Measurements from ENCODE around the gene ZNF30.
"Not testable (repeated sequence)": the region's sequence is repeated elsewhere in the genome, so short reads cannot be mapped to it uniquely, and the experiment has no call there.

Gene ZNF30

DNA sequence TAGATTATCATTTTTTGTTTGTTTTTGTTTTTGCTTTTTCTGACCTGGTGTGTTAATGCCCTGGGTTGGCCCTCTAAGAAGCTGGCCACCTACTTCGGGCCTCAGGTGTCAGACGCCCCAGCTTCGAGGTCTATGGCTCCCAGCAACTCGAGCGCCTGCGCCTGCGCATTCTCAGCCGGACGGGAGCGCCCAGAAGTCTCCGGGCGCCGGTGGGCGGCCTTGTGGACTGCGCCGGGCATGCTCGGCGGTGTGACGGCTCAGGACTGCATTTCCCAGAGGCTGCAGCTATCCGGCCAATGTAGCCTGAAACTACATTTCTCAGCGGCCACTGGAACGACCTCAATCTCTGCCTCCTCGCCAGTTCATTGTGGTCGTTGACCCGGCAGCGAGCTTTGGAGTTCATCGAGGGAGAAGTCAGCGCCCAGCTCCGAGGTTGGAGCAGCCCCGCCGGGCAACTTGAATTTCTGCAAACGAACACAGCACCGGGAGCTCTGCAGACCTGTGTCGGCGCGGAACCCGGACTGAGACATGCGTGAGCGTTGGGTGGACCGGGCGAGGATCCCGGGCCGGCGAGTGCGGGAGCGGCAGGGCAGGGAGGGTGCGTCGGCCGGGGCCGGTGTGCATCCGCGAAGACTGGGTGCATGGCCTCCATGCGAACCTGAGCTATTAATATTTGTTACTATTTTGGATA lies at the start of gene ZNF30:
TSS of gene ZNF30 (plus strand) at position 219 of the 691 bp plus-strand sequence. CDS start 3,045 bp downstream, outside the sequence.
- peak; percentile 81 for DNase-seq

DNA sequence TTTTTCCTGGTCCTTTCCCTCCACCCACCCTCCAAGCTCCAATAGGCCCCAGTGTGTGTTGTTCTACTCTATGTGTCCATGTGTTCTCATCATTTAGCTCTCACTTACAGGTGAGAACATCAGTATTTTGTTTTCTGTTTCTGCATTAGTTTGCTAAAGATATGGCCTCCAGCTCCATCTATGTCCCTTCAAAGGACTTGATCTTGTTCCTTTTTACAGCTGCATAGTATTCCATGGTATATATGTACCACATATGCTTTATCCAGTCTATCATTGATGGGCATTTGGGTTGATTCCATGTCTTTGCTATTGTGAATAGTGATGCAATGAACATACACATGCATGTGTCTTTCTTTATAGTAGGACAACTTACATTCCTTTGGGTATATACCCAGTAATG lies 47.1 kb upstream of the ZNF30 start:
- DNase-seq, result no peak

- DNase-seq, result no peak
These were observed 46.7 kb upstream of the ZNF30 start for GRCh38 chr19:34880034-34880433.

DNA sequence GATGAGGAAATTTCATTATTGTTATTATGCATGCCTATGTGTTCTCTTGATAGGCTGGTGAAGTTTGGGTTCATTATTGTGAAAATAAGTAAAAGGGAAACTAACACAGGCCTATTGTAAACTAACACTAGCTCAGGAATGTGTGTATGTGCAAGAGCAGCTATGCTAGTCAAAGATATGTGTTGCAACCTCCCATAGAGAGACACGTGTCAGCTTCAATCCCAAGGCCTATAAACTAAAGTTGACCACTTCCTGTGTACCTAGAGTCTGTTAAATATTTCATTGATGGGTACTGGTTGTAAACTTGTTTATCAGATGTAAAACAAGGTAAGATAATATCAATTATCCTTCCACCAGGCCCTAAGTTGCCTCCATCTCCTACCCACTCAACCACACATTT lies 44.7 kb upstream of the ZNF30 start:
- no peak for DNase-seq

DNA sequence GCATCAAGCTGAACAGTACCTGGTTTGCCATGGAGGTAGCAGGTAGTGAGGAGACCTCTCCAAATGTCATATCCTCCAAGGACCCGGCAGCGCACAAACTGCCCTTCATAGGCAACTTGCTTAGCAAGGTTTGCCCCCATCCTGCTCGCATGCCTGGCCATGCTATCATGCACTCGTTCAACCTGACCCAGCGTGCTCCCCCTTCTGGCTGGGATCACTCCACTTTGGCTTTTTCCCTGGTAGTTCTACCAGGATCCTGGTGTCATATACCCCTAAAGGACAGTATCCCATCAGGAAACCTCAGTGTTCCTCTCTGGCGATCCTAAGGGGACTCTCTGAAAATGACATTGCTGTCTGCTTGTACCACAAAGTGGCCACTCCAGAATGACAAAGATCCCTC lies 38.6 kb upstream of the ZNF30 start:
- no peak for DNase-seq

DNA sequence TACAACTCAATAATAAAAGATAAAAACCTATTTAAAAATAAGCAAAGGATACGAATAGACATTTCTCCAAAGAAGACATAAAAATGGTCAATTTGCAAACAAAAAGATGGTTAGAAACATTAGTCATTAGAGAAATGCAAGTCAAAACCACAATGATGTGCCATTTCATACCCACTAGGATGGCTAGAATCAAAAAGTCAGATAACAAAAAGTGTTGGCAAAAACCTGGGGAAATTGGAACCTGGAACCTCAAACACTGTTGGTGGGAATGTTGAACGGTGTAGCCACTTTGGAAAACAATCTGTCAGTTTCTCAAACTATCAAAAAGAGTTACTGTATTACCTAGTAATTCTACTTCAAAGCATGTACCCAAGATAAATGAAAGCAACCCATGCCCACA lies 26.5 kb upstream of the ZNF30 start:
- no peak for DNase-seq

DNA sequence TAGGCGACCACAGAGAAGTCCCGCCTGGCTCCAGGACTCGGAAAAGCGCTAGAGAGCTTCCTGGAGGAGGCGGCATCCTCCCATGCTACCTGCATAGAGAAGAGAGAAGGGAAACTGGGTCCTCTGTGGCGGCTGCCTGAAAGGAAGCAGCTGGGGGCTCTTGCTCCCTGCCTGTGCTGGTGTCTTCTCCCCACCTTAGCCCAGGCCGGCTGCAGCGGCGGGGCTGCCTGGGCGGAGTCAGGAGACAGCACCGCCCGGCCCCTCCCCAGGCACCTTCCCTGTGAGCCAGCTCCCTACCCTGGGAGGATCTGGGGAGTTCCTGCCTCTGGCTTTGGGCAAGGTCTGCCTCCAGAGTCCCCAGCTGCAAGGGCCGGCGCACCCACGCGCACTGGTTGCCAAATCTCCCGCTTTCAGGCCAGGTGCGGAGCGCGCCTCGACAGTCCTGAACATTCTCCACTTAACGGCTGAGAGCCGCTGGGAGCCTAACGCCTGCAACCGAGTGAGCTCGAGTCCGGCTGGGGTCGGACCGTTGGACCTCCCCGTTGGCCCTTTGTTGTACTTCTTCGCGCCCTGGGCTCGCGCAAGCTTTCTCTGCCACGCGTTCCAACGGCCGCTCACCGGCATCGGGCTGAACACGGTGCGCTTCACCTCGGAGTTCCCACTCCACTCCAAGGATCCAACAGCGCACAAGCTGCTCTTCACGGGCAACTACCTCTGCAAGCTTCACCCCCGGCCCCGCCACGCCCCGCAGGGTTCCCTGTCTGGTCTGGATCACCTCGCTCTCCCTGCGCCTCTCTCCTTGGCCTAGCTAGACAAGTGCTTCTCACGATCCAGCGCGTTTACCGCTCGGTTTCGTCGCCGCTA lies 21.8 kb upstream of the ZNF30 start:
- no peak for DNase-seq

GRCh38 chr19:34910770-34911169 lies 15.9 kb upstream of the ZNF30 start:
- DNase-seq, result no peak

DNA sequence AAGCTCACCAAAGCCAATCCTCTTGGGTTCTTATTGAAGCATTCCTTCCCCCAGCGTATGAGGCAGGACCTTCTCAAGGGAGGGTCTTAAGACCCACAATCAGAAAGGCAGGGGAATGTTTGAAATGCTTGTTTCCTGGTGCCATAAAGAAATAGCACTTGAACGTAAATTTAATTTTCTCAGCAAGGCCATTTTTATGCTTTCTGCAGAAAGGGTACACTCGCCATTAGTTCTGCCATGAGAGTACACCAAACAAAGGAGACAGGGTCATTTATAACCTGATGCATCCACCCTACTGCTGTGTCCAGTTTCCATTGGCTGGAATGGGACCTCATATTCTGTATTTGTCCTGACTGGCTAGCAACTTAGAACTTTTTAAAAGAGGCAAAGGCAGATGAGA lies 9.6 kb upstream of the ZNF30 start:
- DNase-seq, result not testable (repeated sequence)

DNA sequence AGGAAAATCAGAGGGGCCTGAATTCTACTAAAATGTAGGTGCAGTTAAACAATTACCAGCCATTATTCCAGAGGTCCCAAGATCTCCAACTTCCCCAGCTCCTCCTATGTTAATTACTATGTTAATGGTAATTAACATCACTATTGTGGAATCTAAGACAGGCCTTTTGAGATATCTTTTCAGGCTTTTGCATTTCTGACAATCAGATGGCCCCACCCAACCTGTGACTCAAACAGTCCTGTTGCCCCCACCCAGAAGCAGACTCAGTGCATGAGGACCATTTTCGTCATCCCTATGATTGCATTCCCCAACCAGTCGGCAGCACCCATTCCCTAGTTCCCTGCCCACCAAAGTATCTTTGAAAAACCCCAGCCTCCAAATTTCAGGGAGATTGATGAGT lies 8.5 kb upstream of the ZNF30 start:
- no peak for DNase-seq

- DNase-seq, result not testable (repeated sequence)
These were observed 6.5 kb upstream of the ZNF30 start for GRCh38 chr19:34920090-34920786.

- no peak for DNase-seq
These were observed 1.3 kb upstream of the ZNF30 start for GRCh38 chr19:34925278-34925855.

- DNase-seq, result no peak
These were observed 380 bp upstream of the ZNF30 start for GRCh38 chr19:34926361-34926684.

DNA sequence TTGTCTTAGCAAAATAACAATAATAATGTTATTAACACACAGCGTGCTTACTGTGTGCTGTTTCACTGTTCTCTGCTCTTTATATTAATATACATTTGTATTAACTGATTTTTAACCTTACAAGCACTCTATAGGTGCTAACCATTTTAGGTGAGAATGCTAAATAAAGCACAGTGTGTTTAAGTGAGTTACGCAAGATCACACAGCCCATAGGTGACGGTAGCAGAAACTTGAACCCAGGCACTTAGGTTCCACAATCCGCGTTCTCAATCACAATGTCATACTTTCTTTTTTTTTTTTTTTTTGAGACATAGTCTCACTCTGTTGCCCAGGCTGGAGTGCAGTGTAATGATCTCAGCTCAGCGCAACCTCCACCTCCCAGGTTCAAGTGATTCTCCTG lies 5.8 kb downstream of the ZNF30 start:
- DNase-seq, result no peak

DNA sequence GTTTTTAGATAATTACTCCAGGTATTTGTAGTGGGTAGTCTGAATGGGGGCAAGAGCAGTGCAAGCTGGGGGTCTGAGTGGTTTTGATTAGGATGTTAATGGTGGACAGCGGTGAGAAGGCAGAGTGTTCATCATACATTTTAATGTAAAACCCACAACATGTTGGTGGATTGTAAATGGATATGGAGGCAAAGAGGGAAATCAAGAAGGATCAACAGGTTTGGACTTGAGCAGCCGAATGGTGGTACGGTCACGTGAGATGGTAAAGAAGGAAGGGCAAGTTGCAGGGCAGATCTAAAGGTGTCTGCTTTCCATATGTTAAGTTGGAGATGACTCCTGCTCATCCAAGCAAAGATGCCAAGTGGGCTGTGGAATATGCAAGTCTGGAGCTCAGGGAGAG lies 9.5 kb downstream of the ZNF30 start:
- DNase-seq, result no peak

- no peak for DNase-seq
These were observed 12.2 kb downstream of the ZNF30 start for GRCh38 chr19:34938886-34939285.

- DNase-seq, result no peak
These were observed 17.3 kb downstream of the ZNF30 start for GRCh38 chr19:34943861-34944573.

- no peak for DNase-seq
These were observed 26.4 kb downstream of the ZNF30 start for GRCh38 chr19:34953092-34953491.

- DNase-seq, result no peak
These were observed 31.4 kb downstream of the ZNF30 start for GRCh38 chr19:34957830-34958751.

GRCh38 chr19:34959021-34959420 lies 32.3 kb downstream of the ZNF30 start:
- no peak for DNase-seq

- DNase-seq, result no peak
These were observed 33.6 kb downstream of the ZNF30 start for GRCh38 chr19:34960103-34960805.

Data from HCEC 1CT (cell line).